Gastroesophageal sphincter (tissue), 4 donors: Measurements from ENCODE around the gene ULK4. TPM values are rescaled to one million over a fixed set of nuclear protein-coding genes. Genes with fewer than 3 reads are reported as not detected.

Source experiments
- ATAC-seq: fragments of 150-250 bp; one replicate; pipeline ENCODE4 v1.9.1; 2016; ENCODE audit warnings: mild to moderate bottlenecking, moderate library complexity
- H3K27ac ChIP-seq, 4 donors: fragments of 200-600 bp; sonication (generic) in 3 of 4; 1 replicate in 3 of 4; 2 replicates in 1 of 4; pipeline ENCODE4 v1.5.1; 2016 to 2019
- H3K27me3 ChIP-seq: fragments of 200-600 bp; sonication (generic); one replicate; pipeline ENCODE4 v1.5.1; 2019
- H3K36me3 ChIP-seq, 2 donors: fragments of 200-600 bp; sonication (generic); one replicate each; pipeline ENCODE4 v1.5.1; 2019; ENCODE audit warnings: control low read depth in 1 of 2
- H3K4me1 ChIP-seq, 3 donors: fragments of 200-600 bp; sonication (generic); 1 replicate in 2 of 3; 2 replicates in 1 of 3; pipeline ENCODE4 v1.5.1; 2016 to 2019; ENCODE audit warnings: control low read depth in 2 of 3
- H3K4me3 ChIP-seq, 2 donors: fragments of 200-600 bp; sonication (generic); one replicate each; pipeline ENCODE4 v1.5.1; 2019; ENCODE audit warnings: mild to moderate bottlenecking in 1 of 2, moderate library complexity in 1 of 2
- H3K9me3 ChIP-seq, 3 donors: fragments of 200-600 bp; sonication (generic); one replicate each; pipeline ENCODE4 v1.5.1; 2017 to 2019; ENCODE audit warnings: control low read depth in 2 of 3
- EP300 ChIP-seq: sonication (generic); formaldehyde crosslinking; IDR thresholded peaks from one replicate; pipeline ENCODE4 v1.6.1; 2017; ENCODE audit warnings: antibody characterized with exemption, mild to moderate bottlenecking
- POLR2A ChIP-seq, 2 donors: fragments of 450-650 bp; IDR thresholded peaks; one replicate each; pipeline ENCODE4 v1.6.1; 2017; ENCODE audit warnings: antibody characterized with exemption in 2 of 2, mild to moderate bottlenecking in 2 of 2, moderate library complexity in 1 of 2
- POLR2AphosphoS5 ChIP-seq: sonication (generic); formaldehyde crosslinking; IDR thresholded peaks from one replicate; pipeline ENCODE4 v1.6.1; 2017; ENCODE audit warnings: antibody characterized with exemption
- WGBS, 2 donors: methylation state at CpG; one replicate each; pipeline ENCODE4 v1.1.5; 2018; ENCODE audit warnings: low coverage in 1 of 2; 5-methylcytosine and 5-hydroxymethylcytosine counted together
- total RNA-seq, 4 donors: library from RNA; depleted of rRNA; stranded (reverse); fragments of >200 nt; gene quantifications; one replicate each; pipeline ENCODE4 v1.1.0, GENCODE V29; 2016
- TF ChIP-seq, protein P1 (sequence below), 4 experiments: fragments of 200-600 bp in 2 of 4; fragments of 450-650 bp in 2 of 4; sonication (generic) in 1 of 4; IDR thresholded peaks; one replicate each; pipeline ENCODE4 v1.5.1; 2017 to 2019; ENCODE audit warnings: antibody characterized with exemption in 4 of 4, mild to moderate bottlenecking in 2 of 4, moderate library complexity in 2 of 4

ULK4 gene
- total RNA-seq, 4 donors from 2014 or later, result 3.8 to 15.4 (median 8.8) TPM

DNA sequence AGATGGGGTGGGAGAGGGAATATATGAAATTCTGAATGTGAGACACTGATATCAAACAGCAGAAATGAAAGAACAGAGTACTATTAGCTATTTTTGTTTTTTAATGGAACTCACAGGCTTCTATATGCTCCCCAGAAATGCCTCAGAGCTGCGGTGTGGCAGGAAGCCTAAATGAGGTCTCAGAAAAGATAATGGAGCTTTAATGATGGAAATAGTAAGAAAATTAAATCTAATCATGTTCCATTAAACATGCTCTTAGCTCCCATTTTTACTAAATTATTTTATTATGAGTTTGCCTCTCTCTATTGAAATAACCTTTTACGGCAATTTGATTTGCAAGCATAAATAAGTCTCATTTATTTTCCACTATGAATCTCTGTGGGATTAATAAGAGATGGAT is 378.9 kb downstream of the ULK4 start:
- Histone ChIP-seq H3K4me1 (no peaks in the 10 kb centered on the region), H3K9me3 (no peaks in the 10 kb centered on the region), H3K27me3 (no peaks in the 10 kb centered on the region), H3K27ac (no peak overlapping the region), H3K36me3 (no peaks in the 10 kb centered on the region), H3K4me3 (no peak overlapping the region)
- no peak for ATAC-seq
- TF ChIP-seq POLR2A (IDR thresholded peaks at IDR 0.05) (no peak), EP300 (no peak), POLR2AphosphoS5 (no peak)
- TF ChIP-seq, protein P1, sequence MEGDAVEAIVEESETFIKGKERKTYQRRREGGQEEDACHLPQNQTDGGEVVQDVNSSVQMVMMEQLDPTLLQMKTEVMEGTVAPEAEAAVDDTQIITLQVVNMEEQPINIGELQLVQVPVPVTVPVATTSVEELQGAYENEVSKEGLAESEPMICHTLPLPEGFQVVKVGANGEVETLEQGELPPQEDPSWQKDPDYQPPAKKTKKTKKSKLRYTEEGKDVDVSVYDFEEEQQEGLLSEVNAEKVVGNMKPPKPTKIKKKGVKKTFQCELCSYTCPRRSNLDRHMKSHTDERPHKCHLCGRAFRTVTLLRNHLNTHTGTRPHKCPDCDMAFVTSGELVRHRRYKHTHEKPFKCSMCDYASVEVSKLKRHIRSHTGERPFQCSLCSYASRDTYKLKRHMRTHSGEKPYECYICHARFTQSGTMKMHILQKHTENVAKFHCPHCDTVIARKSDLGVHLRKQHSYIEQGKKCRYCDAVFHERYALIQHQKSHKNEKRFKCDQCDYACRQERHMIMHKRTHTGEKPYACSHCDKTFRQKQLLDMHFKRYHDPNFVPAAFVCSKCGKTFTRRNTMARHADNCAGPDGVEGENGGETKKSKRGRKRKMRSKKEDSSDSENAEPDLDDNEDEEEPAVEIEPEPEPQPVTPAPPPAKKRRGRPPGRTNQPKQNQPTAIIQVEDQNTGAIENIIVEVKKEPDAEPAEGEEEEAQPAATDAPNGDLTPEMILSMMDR (IDR thresholded peaks at IDR 0.05), result no peak
- 87 to 90% methylated on average over 2 of the region's 2 CpGs for WGBS, 2 donors

GRCh38 chr3:41581700-41582099 is 380.2 kb downstream of the ULK4 start:
- Histone ChIP-seq H3K36me3 (no peaks in the 10 kb centered on the region), H3K4me1 (no peaks in the 10 kb centered on the region), H3K27ac (no peak overlapping the region), H3K9me3 (no peaks in the 10 kb centered on the region), H3K4me3 (no peak overlapping the region), H3K27me3 (no peaks in the 10 kb centered on the region)
- WGBS, 2 donors, result 76 to 83% methylated on average over 1 to 4 of the region's 4 CpGs
- no peak for ATAC-seq
- TF ChIP-seq EP300 (no peak), POLR2A (IDR thresholded peaks at IDR 0.05) (no peak), POLR2AphosphoS5 (no peak)
- TF ChIP-seq, protein P1 (IDR thresholded peaks at IDR 0.05), result no peak

- Histone ChIP-seq H3K4me3 (no peak overlapping the region), H3K9me3 (no peaks in the 10 kb centered on the region), H3K4me1 (peaks cover 0 to 4% (median 0%) of the 10 kb centered on the region in 3 donors), H3K27me3 (no peaks in the 10 kb centered on the region), H3K27ac (no peak overlapping the region), H3K36me3 (no peaks in the 10 kb centered on the region)
- TF ChIP-seq POLR2AphosphoS5, result no peak
- WGBS, 2 donors, result 76 to 86% methylated on average over 1 to 6 of the region's 6 CpGs
- no peak for ATAC-seq
Observed at GRCh38 chr3:41580274-41580959, 381.5 kb downstream of the ULK4 start.

DNA sequence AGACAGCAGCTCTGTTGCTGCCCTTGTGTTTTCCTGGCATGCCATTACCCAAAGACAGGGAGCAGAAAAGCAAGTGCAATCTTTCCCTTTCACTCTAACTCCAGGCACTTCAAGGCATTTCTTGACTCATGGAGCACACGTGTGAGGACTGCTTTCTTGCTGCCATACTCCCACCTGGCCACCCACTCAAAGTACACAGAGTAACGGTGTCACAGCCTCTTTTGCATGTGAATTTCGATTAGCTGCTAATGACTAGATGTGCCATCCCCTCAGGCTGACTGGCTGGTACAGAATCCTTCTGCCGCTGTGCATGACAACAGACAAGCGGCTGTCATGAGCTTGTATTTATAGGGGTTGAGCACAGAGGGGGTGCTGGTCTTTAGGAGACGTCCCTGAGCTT is 382.0 kb downstream of the ULK4 start:
- H3K36me3 ChIP-seq, result no peaks in the 10 kb centered on the region
- peaks cover 0 to 4% (median 0%) of the 10 kb centered on the region in 3 donors for H3K4me1 ChIP-seq
- H3K4me3 ChIP-seq, result no peak overlapping the region
- no peaks in the 10 kb centered on the region for H3K27me3 ChIP-seq
- 78 to 85% methylated on average over 1 to 3 of the region's 6 CpGs for WGBS, 2 donors
- no peak for ATAC-seq
- no peaks in the 10 kb centered on the region for H3K9me3 ChIP-seq
- TF ChIP-seq POLR2AphosphoS5 (no peak), EP300 (no peak), POLR2A (IDR thresholded peaks at IDR 0.05) (no peak)
- TF ChIP-seq, protein P1 (IDR thresholded peaks at IDR 0.05), result no peak
- no peak overlapping the region for H3K27ac ChIP-seq

GRCh38 chr3:41578798-41579197 is 383.1 kb downstream of the ULK4 start:
- Histone ChIP-seq H3K27me3 (no peaks in the 10 kb centered on the region), H3K4me3 (no peak overlapping the region), H3K4me1 (peaks cover 0 to 4% (median 0%) of the 10 kb centered on the region in 3 donors), H3K9me3 (no peaks in the 10 kb centered on the region), H3K36me3 (no peaks in the 10 kb centered on the region), H3K27ac (no peak overlapping the region)
- TF ChIP-seq, protein P1 (IDR thresholded peaks at IDR 0.05), result no peak
- TF ChIP-seq POLR2A (IDR thresholded peaks at IDR 0.05) (no peak), EP300 (no peak), POLR2AphosphoS5 (no peak)
- 90 to 91% methylated on average over 5 of the region's 5 CpGs for WGBS, 2 donors
- ATAC-seq, result no peak
